Heart left ventricle (tissue), 13 donors: Measurements from ENCODE around the gene PTPRD.

Experiments used
- CTCF ChIP-seq, 12 donors: fragments of 200-600 bp; sonication (generic) in 4 of 12; IDR thresholded peaks; one replicate each; pipeline versions ENCODE4 v1.5.0 to v1.8.0; 2018 to 2022; ENCODE audit warnings: antibody characterized with exemption in 12 of 12, mild to moderate bottlenecking in 5 of 12
- POLR2A ChIP-seq, 2 donors: fragments of 450-650 bp; IDR thresholded peaks; one replicate each; pipeline ENCODE4 v1.6.1; 2017; ENCODE audit warnings: antibody characterized with exemption in 2 of 2, mild to moderate bottlenecking in 2 of 2, moderate library complexity in 2 of 2
- donor health status: ischemic (EF 13 %, LVEDD 7.1; RV severe dilation, severe dysfunction).
- donor health status: DM: no; HTN: yes; CAD: no.
- donor health status: DM: no; HTN: no; CAD: no.
- donor health status: ischemic (EF 25% LVEDD 6.9; RV normal size, moderate dysfunction).
- donor health status: ischemic (EF 25% LVEDD 5.7; RV mildly dilated, moderate dysfunction).
- donor health status: ischemic (EF 35%, LVEDD 5.7; RV mildly dilated, moderate dysfunction).
- donor health status: nonischemic (EF 11% LVEDD 7.7; RV severe dilation, severe dysfunction).
- donor health status: DM: yes; HTN: yes; CAD: no.
- donor health status: PGD.
- donor health status: ischemic (EF 29% LVEDD 5.4; RV normal size, mild dysfunction).
- donor health status: nonischemic (EF 23%, LVEDD 6.1; RV moderate dilation, normal function).

GRCh38 chr9:9041756-9042155, 1571.0 kb downstream of the PTPRD start:
- TF ChIP-seq CTCF (IDR thresholded peaks at IDR 0.05) (no peak), POLR2A (IDR thresholded peaks at IDR 0.05) (no peak)
